Lower leg skin (tissue), 4 donors: ENCODE measurements around the gene SKIDA1. TPM values are rescaled to one million over a fixed set of nuclear protein-coding genes. Genes with fewer than 3 reads are reported as not detected.

Experiments
- DNase-seq, 2 donors: peaks; one replicate each; pipeline ENCODE4 v3.0.0-alpha.2; 2019; ENCODE audit warnings: low spot score in 2 of 2
- H3K4me3 ChIP-seq: fragments of 200-600 bp; sonication (generic); 2 replicates; pipeline ENCODE4 v1.5.1; 2017; ENCODE audit warnings: mild to moderate bottlenecking, low read depth; ENCODE audit not compliant: poor library complexity, severe bottlenecking
- CTCF ChIP-seq, 3 donors: fragments of 450-650 bp; IDR thresholded peaks; one replicate each; pipeline ENCODE4 v1.5.1; 2016; ENCODE audit warnings: antibody characterized with exemption in 3 of 3, mild to moderate bottlenecking in 3 of 3, moderate library complexity in 2 of 3
- POLR2A ChIP-seq, 2 donors: fragments of 450-650 bp; IDR thresholded peaks; one replicate each; pipeline ENCODE4 v1.6.1; 2016 to 2017; ENCODE audit warnings: antibody characterized with exemption in 2 of 2, mild to moderate bottlenecking in 1 of 2, moderate library complexity in 1 of 2
- WGBS, 2 donors: methylation state at CpG; one replicate each; pipeline ENCODE4 v1.1.5; 2018; 5-methylcytosine and 5-hydroxymethylcytosine counted together
- intact Hi-C: fragments of 100-400 bp; cut with DNase I; formaldehyde crosslinking; loops from one replicate; pipeline ENCODE4 v1.15.0; 2023; ENCODE audit warnings: low total_unique reads
- total RNA-seq, 4 donors: library from RNA; depleted of rRNA; stranded (reverse); fragments of >200 nt; gene quantifications; one replicate each; pipeline ENCODE4 v1.1.0, GENCODE V29; 2016

The SKIDA1 gene
- total RNA-seq, 4 donors from 2014 or later = 0.38 to 1.4 (median 0.96) TPM

- intact Hi-C loops = no loop called here
- 90 to 93% methylated on average over 21 of the region's 21 CpGs for WGBS, 2 donors
- no peak for TF ChIP-seq POLR2A (IDR thresholded peaks at IDR 0.05)
- no peak for TF ChIP-seq CTCF (IDR thresholded peaks at IDR 0.05)
- no peak for DNase-seq
- no peak overlapping the region for H3K4me3 ChIP-seq
Observed at GRCh38 chr10:21507150-21507549, 18.3 kb downstream of the SKIDA1 start.

- intact Hi-C loops = no loop called here
- H3K4me3 ChIP-seq = no peak overlapping the region
- DNase-seq = no peak
- TF ChIP-seq POLR2A (IDR thresholded peaks at IDR 0.05) (no peak), CTCF (IDR thresholded peaks at IDR 0.05) (no peak)
- 58 to 77% methylated on average over 3 of the region's 3 CpGs for WGBS, 2 donors
Observed at GRCh38 chr10:21506351-21506750, 19.1 kb downstream of the SKIDA1 start.

GRCh38 chr10:21505711-21506278 is 19.7 kb downstream of the SKIDA1 start:
- intact Hi-C loops = no loop called here
- DNase-seq = no peak
- TF ChIP-seq CTCF (IDR thresholded peaks at IDR 0.05) = no peak
- no peak for TF ChIP-seq POLR2A (IDR thresholded peaks at IDR 0.05)

GRCh38 chr10:21503542-21503941 is 21.9 kb downstream of the SKIDA1 start:
- 87 to 94% methylated on average over 1 of the region's 1 CpG for WGBS, 2 donors
- TF ChIP-seq CTCF (IDR thresholded peaks at IDR 0.05) (no peak), POLR2A (IDR thresholded peaks at IDR 0.05) (no peak)
- no peak overlapping the region for H3K4me3 ChIP-seq
- intact Hi-C loops = no loop called here
- DNase-seq = no peak

More at GRCh38 chr10:21505711-21506278, 19.7 kb downstream of the SKIDA1 start:
- WGBS, 2 donors = 89 to 92% methylated on average over 4 of the region's 4 CpGs
- H3K4me3 ChIP-seq = no peak overlapping the region

GRCh38 chr10:21502348-21502740 is 23.1 kb downstream of the SKIDA1 start:
- intact Hi-C loops = no loop called here
- TF ChIP-seq POLR2A (IDR thresholded peaks at IDR 0.05) (no peak), CTCF (IDR thresholded peaks at IDR 0.05) (no peak)
- 90 to 94% methylated on average over 3 of the region's 3 CpGs for WGBS, 2 donors
- DNase-seq = no peak
- no peak overlapping the region for H3K4me3 ChIP-seq
